GM21447 (cell line): ENCODE data around the gene DISP2.

Source experiments
- ATAC-seq: cut with Tn5 transposase; IDR thresholded peaks from one replicate; pipeline ENCODE4 v1.9.1; 2021; ENCODE audit not compliant: unreplicated experiment

Gene DISP2

GRCh38 chr15:40357723-40358470, at the start of gene DISP2:
Gene DISP2, plus strand, starts transcription at chr15:40358219. Its CDS starts 103 bp downstream, at chr15:40358322.
- peak; percentile 71 for ATAC-seq

GRCh38 chr15:40309344-40309862, 48.6 kb upstream of the DISP2 start:
- no peak for ATAC-seq

GRCh38 chr15:40310001-40310959, 47.7 kb upstream of the DISP2 start:
- ATAC-seq: no peak

- ATAC-seq: no peak
Measured at GRCh38 chr15:40310993-40311392, 47.0 kb upstream of the DISP2 start.

- ATAC-seq: no peak
Measured at GRCh38 chr15:40312370-40313158, 45.5 kb upstream of the DISP2 start.

GRCh38 chr15:40313531-40314398, 44.3 kb upstream of the DISP2 start:
- ATAC-seq: no peak

- ATAC-seq: no peak
Measured at GRCh38 chr15:40314723-40315276, 43.2 kb upstream of the DISP2 start.

- ATAC-seq: no peak
Measured at GRCh38 chr15:40316931-40317330, 41.1 kb upstream of the DISP2 start.

- ATAC-seq: no peak
Measured at GRCh38 chr15:40317580-40317979, 40.4 kb upstream of the DISP2 start.

GRCh38 chr15:40320409-40320808, 37.6 kb upstream of the DISP2 start:
- no peak for ATAC-seq

- no peak for ATAC-seq
Measured at GRCh38 chr15:40320931-40321371, 37.1 kb upstream of the DISP2 start.

GRCh38 chr15:40322531-40323238, 35.3 kb upstream of the DISP2 start:
- no peak for ATAC-seq

- ATAC-seq: peak; percentile 80
Measured at GRCh38 chr15:40323239-40323952, 34.6 kb upstream of the DISP2 start, which contains the start of gene INAFM2. Gene INAFM2, plus strand, starts transcription at chr15:40323692. Its CDS starts 364 bp downstream, at chr15:40324056.

- ATAC-seq: peak; percentile 2
Measured at GRCh38 chr15:40323953-40324937, 33.8 kb upstream of the DISP2 start.

GRCh38 chr15:40325188-40325587, 32.8 kb upstream of the DISP2 start:
- ATAC-seq: no peak

GRCh38 chr15:40325700-40326099, 32.3 kb upstream of the DISP2 start:
- no peak for ATAC-seq

- no peak for ATAC-seq
Measured at GRCh38 chr15:40327457-40327856, 30.6 kb upstream of the DISP2 start.
